ENCODE data around the gene KNG1. TPM values are rescaled to one million over a fixed set of nuclear protein-coding genes. Genes with fewer than 3 reads are reported as not detected.
"Not testable (repeated sequence)": the region's sequence is repeated elsewhere in the genome, so short reads cannot be mapped to it uniquely, and the experiment has no call there.

The KNG1 gene
- total and polyA plus RNA-seq, 7 donors, result 0.16 to 0.26 TPM; not detected in 5

DNA sequence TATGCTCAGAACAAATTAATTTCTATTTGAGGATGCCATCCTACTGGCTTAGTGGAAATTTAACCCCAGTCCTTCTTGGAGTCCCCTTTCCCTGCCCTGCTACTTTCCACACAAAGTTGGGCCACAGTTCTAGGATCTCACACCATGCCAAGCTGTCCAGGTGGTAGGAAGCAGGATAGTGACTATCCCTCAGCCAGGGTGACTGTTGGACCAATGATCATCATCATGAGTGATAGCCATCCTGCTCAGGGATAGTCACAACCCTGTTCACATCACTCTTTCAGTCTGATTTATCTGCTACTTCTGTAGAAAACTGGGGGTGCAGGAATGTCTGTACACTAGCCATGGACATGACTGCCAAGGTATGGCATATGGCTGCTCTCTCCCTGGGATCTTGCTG, 38.6 kb upstream of the KNG1 start:
- TF ChIP-seq, protein P1, sequence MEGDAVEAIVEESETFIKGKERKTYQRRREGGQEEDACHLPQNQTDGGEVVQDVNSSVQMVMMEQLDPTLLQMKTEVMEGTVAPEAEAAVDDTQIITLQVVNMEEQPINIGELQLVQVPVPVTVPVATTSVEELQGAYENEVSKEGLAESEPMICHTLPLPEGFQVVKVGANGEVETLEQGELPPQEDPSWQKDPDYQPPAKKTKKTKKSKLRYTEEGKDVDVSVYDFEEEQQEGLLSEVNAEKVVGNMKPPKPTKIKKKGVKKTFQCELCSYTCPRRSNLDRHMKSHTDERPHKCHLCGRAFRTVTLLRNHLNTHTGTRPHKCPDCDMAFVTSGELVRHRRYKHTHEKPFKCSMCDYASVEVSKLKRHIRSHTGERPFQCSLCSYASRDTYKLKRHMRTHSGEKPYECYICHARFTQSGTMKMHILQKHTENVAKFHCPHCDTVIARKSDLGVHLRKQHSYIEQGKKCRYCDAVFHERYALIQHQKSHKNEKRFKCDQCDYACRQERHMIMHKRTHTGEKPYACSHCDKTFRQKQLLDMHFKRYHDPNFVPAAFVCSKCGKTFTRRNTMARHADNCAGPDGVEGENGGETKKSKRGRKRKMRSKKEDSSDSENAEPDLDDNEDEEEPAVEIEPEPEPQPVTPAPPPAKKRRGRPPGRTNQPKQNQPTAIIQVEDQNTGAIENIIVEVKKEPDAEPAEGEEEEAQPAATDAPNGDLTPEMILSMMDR (IDR thresholded peaks at IDR 0.05), result no peak
- peaks cover 0 to 2% (median 1%) of the 10 kb centered on the region in 3 donors for H3K27me3 ChIP-seq (ENCODE audit: insufficient read depth in 3 of 3, low read length in 2 of 3)
- no peaks in the 10 kb centered on the region for H3K9me3 ChIP-seq
- H3K4me1 ChIP-seq, result no peaks in the 10 kb centered on the region
- DNase-seq, result no peak
- H3K27ac ChIP-seq, result no peak overlapping the region
- intact Hi-C loops (cut with DNase I), result no loop called here
- no peaks in the 10 kb centered on the region for H3K36me3 ChIP-seq (ENCODE audit: insufficient read depth in 1 of 2, low read depth in 1 of 2)
- no peak for ATAC-seq
- no peak overlapping the region for H3K4me3 ChIP-seq

DNA sequence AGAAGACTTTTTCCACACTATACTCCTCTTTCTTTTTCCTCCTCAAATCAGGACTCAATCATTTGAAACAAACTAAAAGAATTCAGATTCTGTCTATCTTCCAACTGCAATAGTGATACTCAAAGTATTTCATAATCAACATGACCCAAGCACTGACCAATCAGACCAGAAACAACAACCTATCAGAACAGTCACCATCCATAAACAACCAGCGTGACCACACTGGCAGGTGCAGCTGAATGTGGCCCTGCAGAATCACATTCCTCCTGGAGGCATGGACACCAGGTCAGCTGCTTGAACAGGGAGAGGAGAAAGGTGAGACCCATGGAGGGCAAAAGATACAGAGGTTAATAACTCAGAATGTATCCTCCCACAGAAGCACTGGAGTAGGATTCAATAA, 38.0 kb upstream of the KNG1 start:
- no peaks in the 10 kb centered on the region for H3K36me3 ChIP-seq (ENCODE audit: insufficient read depth in 1 of 2, low read depth in 1 of 2)
- DNase-seq, result no peak
- TF ChIP-seq, protein P1 (IDR thresholded peaks at IDR 0.05), result no peak
- ATAC-seq, result no peak
- no peaks in the 10 kb centered on the region for H3K4me1 ChIP-seq
- peaks cover 0 to 3% (median 0%) of the 10 kb centered on the region in 3 donors for H3K27me3 ChIP-seq (ENCODE audit: insufficient read depth in 3 of 3, low read length in 2 of 3)
- 41 to 48% (median 43%) methylated on average over 1 of the region's 1 CpG for WGBS, 3 donors
- intact Hi-C loops (cut with DNase I), result no loop called here
- no peak overlapping the region for H3K27ac ChIP-seq
- H3K9me3 ChIP-seq, result no peaks in the 10 kb centered on the region
- H3K4me3 ChIP-seq, result no peak overlapping the region

DNA sequence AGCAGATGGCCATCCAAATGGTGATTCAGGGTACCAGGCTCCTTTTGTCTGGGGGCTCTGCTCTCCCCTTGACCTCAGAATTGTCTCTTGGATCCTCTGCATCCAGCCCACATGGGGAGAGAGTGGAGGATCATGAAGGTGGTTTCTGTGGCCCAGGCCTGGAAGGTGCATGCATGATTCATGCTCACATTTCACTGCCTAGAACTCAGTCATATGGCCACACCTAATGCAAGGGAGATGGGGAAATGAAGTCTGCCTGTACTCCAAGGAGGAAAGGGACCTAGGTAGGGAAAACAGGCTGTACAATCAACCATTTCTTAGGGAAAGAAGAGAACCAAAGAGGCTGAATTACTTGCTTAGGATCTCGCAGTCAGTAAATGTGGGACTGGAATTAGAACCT, 36.3 kb upstream of the KNG1 start:
- ATAC-seq (no peak), DNase-seq (no peak)
- intact Hi-C loops (cut with DNase I), result no loop called here
- H3K9me3 ChIP-seq, result no peaks in the 10 kb centered on the region
- no peak overlapping the region for H3K27ac ChIP-seq
- H3K27me3 ChIP-seq (ENCODE audit: insufficient read depth in 3 of 3, low read length in 2 of 3), result peaks cover 0 to 3% (median 0%) of the 10 kb centered on the region in 3 donors
- WGBS, 3 donors, result 92 to 100% (median 100%) methylated on average over 1 of the region's 1 CpG
- H3K4me3 ChIP-seq, result no peak overlapping the region
- no peaks in the 10 kb centered on the region for H3K4me1 ChIP-seq
- TF ChIP-seq, protein P1 (IDR thresholded peaks at IDR 0.05), result no peak
- H3K36me3 ChIP-seq (ENCODE audit: insufficient read depth in 1 of 2, low read depth in 1 of 2), result no peaks in the 10 kb centered on the region

DNA sequence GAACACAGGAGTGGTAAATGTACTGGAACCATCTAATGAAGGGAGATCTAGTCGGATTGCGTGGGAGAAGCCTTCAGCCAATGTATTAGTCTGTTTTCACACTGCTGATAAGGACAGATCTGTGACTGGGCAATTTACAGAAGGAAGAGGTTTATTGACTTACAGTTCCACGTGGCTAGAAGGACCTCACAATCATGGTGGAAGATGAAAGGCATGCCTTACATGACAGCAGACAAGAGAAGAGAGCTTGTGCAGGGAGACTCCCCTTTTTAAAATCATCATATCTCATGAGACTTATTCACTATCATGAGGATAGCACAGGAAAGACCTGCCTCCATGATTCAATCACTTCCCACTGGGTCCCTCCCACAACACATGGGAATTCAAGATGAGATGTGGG, 34.3 kb upstream of the KNG1 start:
- 69 to 72% (median 71%) methylated on average over 3 of the region's 3 CpGs for WGBS, 3 donors

DNA sequence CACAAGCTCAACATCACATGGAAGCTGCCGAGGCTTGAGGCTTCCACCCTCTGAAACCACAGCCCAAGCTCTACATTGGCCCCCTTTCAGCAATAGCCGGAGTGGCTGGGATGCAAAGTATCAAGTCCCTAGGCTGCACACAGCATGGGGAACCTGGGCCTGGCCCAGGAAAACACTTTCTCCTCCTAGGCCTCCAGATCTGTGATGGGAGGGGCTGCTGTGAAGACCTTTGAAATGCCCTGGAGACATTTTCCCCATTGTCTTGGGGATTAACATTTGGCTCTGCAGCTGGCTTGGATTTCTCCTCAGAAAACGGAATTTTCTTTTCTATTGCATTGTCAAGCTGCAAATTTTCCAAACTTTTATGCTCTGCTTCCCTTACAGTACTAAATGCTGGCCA, 33.2 kb upstream of the KNG1 start:
- H3K27ac ChIP-seq, result no peak overlapping the region
- TF ChIP-seq, protein P1 (IDR thresholded peaks at IDR 0.05), result no peak
- H3K4me1 ChIP-seq, result no peaks in the 10 kb centered on the region
- DNase-seq (no peak), ATAC-seq (no peak)
- WGBS, 3 donors, result 42 to 47% (median 45%) methylated on average over 3 of the region's 3 CpGs
- peaks cover 0 to 3% (median 0%) of the 10 kb centered on the region in 3 donors for H3K27me3 ChIP-seq (ENCODE audit: insufficient read depth in 3 of 3, low read length in 2 of 3)
- intact Hi-C loops (cut with DNase I), result no loop called here
- H3K9me3 ChIP-seq, result no peaks in the 10 kb centered on the region
- H3K36me3 ChIP-seq (ENCODE audit: insufficient read depth in 1 of 2, low read depth in 1 of 2), result no peaks in the 10 kb centered on the region
- no peak overlapping the region for H3K4me3 ChIP-seq

More for the DNA sequence above, 34.3 kb upstream of the KNG1 start:
- intact Hi-C loops (cut with DNase I), result no loop called here
- H3K9me3 ChIP-seq, result no peaks in the 10 kb centered on the region
- H3K36me3 ChIP-seq (ENCODE audit: insufficient read depth in 1 of 2, low read depth in 1 of 2), result no peaks in the 10 kb centered on the region
- TF ChIP-seq, protein P1 (IDR thresholded peaks at IDR 0.05), result no peak
- no peaks in the 10 kb centered on the region for H3K4me1 ChIP-seq
- ATAC-seq, result no peak
- no peak for DNase-seq
- H3K27ac ChIP-seq, result no peak overlapping the region
- peaks cover 0 to 3% (median 0%) of the 10 kb centered on the region in 3 donors for H3K27me3 ChIP-seq (ENCODE audit: insufficient read depth in 3 of 3, low read length in 2 of 3)
- H3K4me3 ChIP-seq, result no peak overlapping the region

DNA sequence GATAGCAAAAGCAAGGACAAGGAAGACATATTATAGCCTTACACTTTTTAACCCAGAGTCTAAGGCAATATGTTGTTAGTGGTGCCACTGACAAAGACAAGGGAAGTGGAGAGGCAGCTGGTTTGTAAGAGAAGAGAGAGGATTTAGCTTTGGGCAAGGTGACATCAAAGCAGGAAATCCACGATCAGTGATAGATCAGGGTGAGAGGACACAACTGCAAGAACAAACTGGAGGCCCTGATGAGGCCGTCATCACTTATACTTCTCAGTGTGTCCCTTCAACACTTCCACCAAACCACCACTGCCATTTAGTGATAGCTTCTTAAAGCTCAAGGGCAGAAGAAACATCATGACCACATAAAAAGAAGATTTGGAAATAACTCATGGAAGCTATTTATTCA, 30.7 kb upstream of the KNG1 start:
- DNase-seq; H3K36me3 ChIP-seq (ENCODE audit: insufficient read depth in 1 of 2, low read depth in 1 of 2); H3K9me3 ChIP-seq; H3K4me1 ChIP-seq; H3K27ac ChIP-seq; intact Hi-C loops (cut with DNase I); ATAC-seq; H3K27me3 ChIP-seq (ENCODE audit: insufficient read depth in 3 of 3, low read length in 2 of 3); H3K4me3 ChIP-seq: not testable (repeated sequence)
- 68 to 76% (median 70%) methylated on average over 2 of the region's 2 CpGs for WGBS, 3 donors

All from psoas muscle (tissue), 8 donors.